K562 (cell line): Measurements from ENCODE around the gene STK24. TPM values are rescaled to one million over a fixed set of nuclear protein-coding genes. Genes with fewer than 3 reads are reported as not detected.

Source experiments
- CEBPG ChIP-seq, 3 experiments: fragments of 200-800 bp in 1 of 3; sonication (Bioruptor generic) in 1 of 3; sonication (generic) in 1 of 3; formaldehyde crosslinking in 1 of 3; IDR thresholded peaks in 2 of 3; conservative IDR thresholded peaks in 1 of 3; 2 replicates each; pipeline versions ENCODE4 v1.6.1 to v1.8.0; 2016 to 2022; ENCODE audit warnings: missing compliant biosample characterization in 2 of 3, missing genetic modification characterization in 2 of 3, mild to moderate bottlenecking in 1 of 3, missing genetic modification reagents in 1 of 3
- HEY1 ChIP-seq: fragments of 250-450 bp; sonication (Bioruptor Pico); IDR thresholded peaks from 2 replicates; pipeline ENCODE4 v1.5.0; 2020; ENCODE audit warnings: mild to moderate bottlenecking, moderate library complexity, borderline replicate concordance
- LCOR ChIP-seq: sonication (generic); formaldehyde crosslinking; IDR thresholded peaks from 2 replicates; pipeline ENCODE4 v1.8.0; 2022; ENCODE audit warnings: mild to moderate bottlenecking, missing genetic modification reagents
- RBM39 ChIP-seq: fragments of 200-400 bp; formaldehyde crosslinking; optimal IDR thresholded peaks from 2 replicates; pipeline ENCODE3; 2018; ENCODE audit warnings: low read depth, low read length
- XRCC3 ChIP-seq: fragments of 450-650 bp; IDR thresholded peaks from 2 replicates; pipeline ENCODE4 v1.6.1; 2017; ENCODE audit warnings: mild to moderate bottlenecking, moderate library complexity
- ZNF41 ChIP-seq: fragments of 250-450 bp; sonication (Bioruptor Pico); conservative IDR thresholded peaks from 2 replicates; pipeline ENCODE4 v1.4.0; 2020; ENCODE audit warnings: mild to moderate bottlenecking
- polyA plus RNA-seq, 8 experiments: library from polyadenylated mRNA; depleted of rRNA in 4 of 8; stranded (reverse) in 5 of 8; unstranded in 3 of 8; fragments of >200 nt; fragmentation: Nextera tagmentation in 2 of 8; fragmentation: Illumina TruSeq in 1 of 8; extraction: Ambion mirVana in 2 of 8; extraction: Trizol in 1 of 8; gene quantifications; 2 replicates each; pipeline versions ENCODE4 v1.2.1 to v1.2.3, GENCODE V29; 2011 to 2014; ENCODE audit warnings: inconsistent platforms in 1 of 8, missing spikeins in 1 of 8
- total RNA-seq, 7 experiments: library from RNA; depleted of rRNA in 6 of 7; stranded (reverse); fragments of >200 nt in 6 of 7; fragmentation: Illumina TruSeq in 2 of 7; extraction: Trizol in 2 of 7; gene quantifications; 2 replicates each; pipeline versions ENCODE4 v1.2.1 to v1.2.3, GENCODE V29; 2011 to 2021; ENCODE audit warnings: low replicate concordance in 1 of 7
- TF ChIP-seq, protein P1 (sequence below), 2 experiments: fragments of 450-650 bp; formaldehyde crosslinking in 1 of 2; IDR thresholded peaks; 2 replicates each; pipeline versions ENCODE4 v1.4.0 to v1.6.1; 2014 to 2020; ENCODE audit warnings: mild to moderate bottlenecking in 2 of 2, borderline replicate concordance in 1 of 2, low read depth in 1 of 2
- TF ChIP-seq, protein P2 (sequence below): fragments of 250-450 bp; sonication (Bioruptor Pico); IDR thresholded peaks from 2 replicates; pipeline ENCODE4 v1.4.0; 2020
- TF ChIP-seq, protein P3 (sequence below), 2 experiments: fragments of 450-650 bp in 1 of 2; sonication (generic) in 1 of 2; formaldehyde crosslinking; conservative IDR thresholded peaks; 2 replicates each; pipeline versions ENCODE4 v1.4.0 to v1.8.1; 2020 to 2022; ENCODE audit warnings: mild to moderate bottlenecking in 1 of 2, missing genetic modification reagents in 1 of 2

Gene STK24
- total and polyA plus RNA-seq, 9 of the 15 experiments (the other 6 are each of a cell fraction or from before 2014, with no cell fraction given): 3.8 to 78.4 (median 28.2) TPM

DNA sequence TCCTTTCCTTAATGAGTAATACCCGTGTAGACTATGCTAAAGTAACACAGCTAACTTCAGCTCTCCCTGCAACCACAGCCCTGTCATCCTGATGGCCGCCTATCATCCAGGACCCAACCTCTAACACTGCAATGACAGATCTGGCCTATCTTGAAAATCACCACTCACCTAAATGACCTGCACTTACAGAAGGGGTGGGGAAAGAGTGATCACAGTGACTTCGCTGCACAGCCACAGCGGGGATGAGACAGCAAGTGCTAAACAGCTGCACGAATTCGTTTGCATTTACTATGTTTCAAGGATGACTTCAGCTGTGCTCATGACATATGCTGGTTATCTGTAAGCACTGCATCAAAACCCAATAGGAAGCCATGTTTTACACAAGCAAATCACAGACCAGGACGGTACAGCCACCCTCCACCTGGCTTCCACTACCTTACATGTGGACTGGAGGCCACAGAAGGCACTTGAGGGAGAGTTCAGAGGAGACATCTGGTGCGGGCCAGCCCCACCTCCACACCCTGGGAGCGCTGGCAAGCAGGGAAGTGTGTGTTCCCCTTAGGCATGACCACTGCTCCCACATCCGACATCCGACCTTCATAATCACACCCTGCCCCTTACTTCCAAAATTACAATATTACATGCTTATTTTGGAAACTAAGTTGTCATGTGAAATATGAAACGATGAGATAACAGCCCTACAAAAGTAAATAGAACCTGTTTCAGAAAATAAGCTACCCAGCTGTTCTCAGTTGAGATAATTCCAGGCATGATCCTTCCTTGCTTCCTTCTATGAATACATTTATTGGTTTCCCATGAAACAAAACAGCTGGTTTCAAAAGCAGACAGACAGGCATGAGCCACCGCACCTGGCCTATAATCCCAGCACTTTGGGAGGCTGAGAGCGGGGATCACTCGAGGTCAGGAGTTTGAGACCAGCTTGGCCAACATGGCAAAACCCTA, 95.7 kb downstream of the STK24 start (continued):
- TF ChIP-seq, protein P1, sequence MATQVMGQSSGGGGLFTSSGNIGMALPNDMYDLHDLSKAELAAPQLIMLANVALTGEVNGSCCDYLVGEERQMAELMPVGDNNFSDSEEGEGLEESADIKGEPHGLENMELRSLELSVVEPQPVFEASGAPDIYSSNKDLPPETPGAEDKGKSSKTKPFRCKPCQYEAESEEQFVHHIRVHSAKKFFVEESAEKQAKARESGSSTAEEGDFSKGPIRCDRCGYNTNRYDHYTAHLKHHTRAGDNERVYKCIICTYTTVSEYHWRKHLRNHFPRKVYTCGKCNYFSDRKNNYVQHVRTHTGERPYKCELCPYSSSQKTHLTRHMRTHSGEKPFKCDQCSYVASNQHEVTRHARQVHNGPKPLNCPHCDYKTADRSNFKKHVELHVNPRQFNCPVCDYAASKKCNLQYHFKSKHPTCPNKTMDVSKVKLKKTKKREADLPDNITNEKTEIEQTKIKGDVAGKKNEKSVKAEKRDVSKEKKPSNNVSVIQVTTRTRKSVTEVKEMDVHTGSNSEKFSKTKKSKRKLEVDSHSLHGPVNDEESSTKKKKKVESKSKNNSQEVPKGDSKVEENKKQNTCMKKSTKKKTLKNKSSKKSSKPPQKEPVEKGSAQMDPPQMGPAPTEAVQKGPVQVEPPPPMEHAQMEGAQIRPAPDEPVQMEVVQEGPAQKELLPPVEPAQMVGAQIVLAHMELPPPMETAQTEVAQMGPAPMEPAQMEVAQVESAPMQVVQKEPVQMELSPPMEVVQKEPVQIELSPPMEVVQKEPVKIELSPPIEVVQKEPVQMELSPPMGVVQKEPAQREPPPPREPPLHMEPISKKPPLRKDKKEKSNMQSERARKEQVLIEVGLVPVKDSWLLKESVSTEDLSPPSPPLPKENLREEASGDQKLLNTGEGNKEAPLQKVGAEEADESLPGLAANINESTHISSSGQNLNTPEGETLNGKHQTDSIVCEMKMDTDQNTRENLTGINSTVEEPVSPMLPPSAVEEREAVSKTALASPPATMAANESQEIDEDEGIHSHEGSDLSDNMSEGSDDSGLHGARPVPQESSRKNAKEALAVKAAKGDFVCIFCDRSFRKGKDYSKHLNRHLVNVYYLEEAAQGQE (IDR thresholded peaks at IDR 0.05; ENCODE audit: borderline replicate concordance): no peak
- TF ChIP-seq, protein P1 (CRISPR knock-in tag; IDR thresholded peaks at IDR 0.05; ENCODE audit: low read depth): no peak
- no peak for TF ChIP-seq HEY1 (CRISPR knock-in tag)
- TF ChIP-seq, protein P2, sequence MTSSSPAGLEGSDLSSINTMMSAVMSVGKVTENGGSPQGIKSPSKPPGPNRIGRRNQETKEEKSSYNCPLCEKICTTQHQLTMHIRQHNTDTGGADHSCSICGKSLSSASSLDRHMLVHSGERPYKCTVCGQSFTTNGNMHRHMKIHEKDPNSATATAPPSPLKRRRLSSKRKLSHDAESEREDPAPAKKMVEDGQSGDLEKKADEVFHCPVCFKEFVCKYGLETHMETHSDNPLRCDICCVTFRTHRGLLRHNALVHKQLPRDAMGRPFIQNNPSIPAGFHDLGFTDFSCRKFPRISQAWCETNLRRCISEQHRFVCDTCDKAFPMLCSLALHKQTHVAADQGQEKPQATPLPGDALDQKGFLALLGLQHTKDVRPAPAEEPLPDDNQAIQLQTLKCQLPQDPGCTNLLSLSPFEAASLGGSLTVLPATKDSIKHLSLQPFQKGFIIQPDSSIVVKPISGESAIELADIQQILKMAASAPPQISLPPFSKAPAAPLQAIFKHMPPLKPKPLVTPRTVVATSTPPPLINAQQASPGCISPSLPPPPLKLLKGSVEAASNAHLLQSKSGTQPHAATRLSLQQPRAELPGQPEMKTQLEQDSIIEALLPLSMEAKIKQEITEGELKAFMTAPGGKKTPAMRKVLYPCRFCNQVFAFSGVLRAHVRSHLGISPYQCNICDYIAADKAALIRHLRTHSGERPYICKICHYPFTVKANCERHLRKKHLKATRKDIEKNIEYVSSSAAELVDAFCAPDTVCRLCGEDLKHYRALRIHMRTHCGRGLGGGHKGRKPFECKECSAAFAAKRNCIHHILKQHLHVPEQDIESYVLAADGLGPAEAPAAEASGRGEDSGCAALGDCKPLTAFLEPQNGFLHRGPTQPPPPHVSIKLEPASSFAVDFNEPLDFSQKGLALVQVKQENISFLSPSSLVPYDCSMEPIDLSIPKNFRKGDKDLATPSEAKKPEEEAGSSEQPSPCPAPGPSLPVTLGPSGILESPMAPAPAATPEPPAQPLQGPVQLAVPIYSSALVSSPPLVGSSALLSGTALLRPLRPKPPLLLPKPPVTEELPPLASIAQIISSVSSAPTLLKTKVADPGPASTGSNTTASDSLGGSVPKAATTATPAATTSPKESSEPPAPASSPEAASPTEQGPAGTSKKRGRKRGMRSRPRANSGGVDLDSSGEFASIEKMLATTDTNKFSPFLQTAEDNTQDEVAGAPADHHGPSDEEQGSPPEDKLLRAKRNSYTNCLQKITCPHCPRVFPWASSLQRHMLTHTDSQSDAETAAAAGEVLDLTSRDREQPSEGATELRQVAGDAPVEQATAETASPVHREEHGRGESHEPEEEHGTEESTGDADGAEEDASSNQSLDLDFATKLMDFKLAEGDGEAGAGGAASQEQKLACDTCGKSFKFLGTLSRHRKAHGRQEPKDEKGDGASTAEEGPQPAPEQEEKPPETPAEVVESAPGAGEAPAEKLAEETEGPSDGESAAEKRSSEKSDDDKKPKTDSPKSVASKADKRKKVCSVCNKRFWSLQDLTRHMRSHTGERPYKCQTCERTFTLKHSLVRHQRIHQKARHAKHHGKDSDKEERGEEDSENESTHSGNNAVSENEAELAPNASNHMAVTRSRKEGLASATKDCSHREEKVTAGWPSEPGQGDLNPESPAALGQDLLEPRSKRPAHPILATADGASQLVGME: no peak
- no peak for TF ChIP-seq CEBPG (CRISPR knock-in tag; IDR thresholded peaks at IDR 0.05)
- no peak for TF ChIP-seq CEBPG (tag; conservative IDR thresholded peaks at IDR 0.05 in 1 of 2, IDR thresholded peaks at IDR 0.05 in 1 of 2)
- no peak for TF ChIP-seq RBM39
- TF ChIP-seq, protein P3, sequence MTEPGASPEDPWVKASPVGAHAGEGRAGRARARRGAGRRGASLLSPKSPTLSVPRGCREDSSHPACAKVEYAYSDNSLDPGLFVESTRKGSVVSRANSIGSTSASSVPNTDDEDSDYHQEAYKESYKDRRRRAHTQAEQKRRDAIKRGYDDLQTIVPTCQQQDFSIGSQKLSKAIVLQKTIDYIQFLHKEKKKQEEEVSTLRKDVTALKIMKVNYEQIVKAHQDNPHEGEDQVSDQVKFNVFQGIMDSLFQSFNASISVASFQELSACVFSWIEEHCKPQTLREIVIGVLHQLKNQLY (CRISPR knock-in tag; conservative IDR thresholded peaks at IDR 0.05): no peak
- TF ChIP-seq ZNF41 (CRISPR knock-in tag): no peak
- no peak for TF ChIP-seq XRCC3
- no peak for TF ChIP-seq LCOR (CRISPR knock-in tag)
